ENCODE data around the gene CLDN6. TPM values are rescaled to one million over a fixed set of nuclear protein-coding genes. Genes with fewer than 3 reads are reported as not detected.

The CLDN6 gene, protein sequence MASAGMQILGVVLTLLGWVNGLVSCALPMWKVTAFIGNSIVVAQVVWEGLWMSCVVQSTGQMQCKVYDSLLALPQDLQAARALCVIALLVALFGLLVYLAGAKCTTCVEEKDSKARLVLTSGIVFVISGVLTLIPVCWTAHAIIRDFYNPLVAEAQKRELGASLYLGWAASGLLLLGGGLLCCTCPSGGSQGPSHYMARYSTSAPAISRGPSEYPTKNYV
- total RNA-seq = 0.28 TPM
- polyA plus RNA-seq = 0.48 TPM
- long read RNA-seq, donor 1 = 0 reads
- long read RNA-seq, donor 2 = 0 reads
- long read RNA-seq, donor 3 = 0 reads
- long read RNA-seq, donor 4 = 0 reads
- long read RNA-seq, donor 5, partial matches to known transcripts = 0 of 1 reads
- long read RNA-seq, donor 5, other reads (novel, unspliced or antisense) = 0 of 1 reads
- long read RNA-seq, donor 6 = 0 reads
- long read RNA-seq, donor 7 = 0 reads
- long read RNA-seq, donor 8 = 0 reads
- long read RNA-seq, donor 9 = 0 reads
- long read RNA-seq, donor 10, partial matches to known transcripts = 0 of 1 reads
- long read RNA-seq, donor 10, other reads (novel, unspliced or antisense) = 0 of 1 reads

- Histone ChIP-seq H3K4me1 (ENCODE audit: control insufficient read depth in 2 of 2, insufficient read depth in 2 of 2, low read length in 2 of 2) (peaks cover 30 to 45% of the 10 kb centered on the region in 2 donors), H3K27me3 (ENCODE audit: control insufficient read depth in 2 of 2, insufficient read depth in 1 of 2, low read length in 1 of 2) (peaks cover 50 to 94% of the 10 kb centered on the region in 2 donors), H3K9me3 (ENCODE audit: control insufficient read depth in 2 of 2, insufficient read depth in 1 of 2, low read length in 1 of 2) (peaks cover 0 to 12% of the 10 kb centered on the region in 2 donors), H3K4me3 (ENCODE audit: low read length in 2 of 2) (no peak within 1 kb of the TSS), H3K36me3 (ENCODE audit: control insufficient read depth in 2 of 2, insufficient read depth in 2 of 2, low read length in 1 of 2) (no peaks in the 10 kb centered on the region), H3K27ac (ENCODE audit: low read depth in 1 of 2, low read length in 1 of 2) (no peak within 1 kb of the TSS)
- 24% methylated on average over 52 of the region's 52 CpGs for WGBS
- DNase-seq (ENCODE audit: low read depth in 6 of 9, low spot score in 9 of 9) = no peak
These were observed at the start of gene CLDN6 for GRCh38 chr16:3017794-3018506. Gene CLDN6 (minus strand): TSS chr16:3018183. CDS start chr16:3016021, 2,162 bp downstream.

DNA sequence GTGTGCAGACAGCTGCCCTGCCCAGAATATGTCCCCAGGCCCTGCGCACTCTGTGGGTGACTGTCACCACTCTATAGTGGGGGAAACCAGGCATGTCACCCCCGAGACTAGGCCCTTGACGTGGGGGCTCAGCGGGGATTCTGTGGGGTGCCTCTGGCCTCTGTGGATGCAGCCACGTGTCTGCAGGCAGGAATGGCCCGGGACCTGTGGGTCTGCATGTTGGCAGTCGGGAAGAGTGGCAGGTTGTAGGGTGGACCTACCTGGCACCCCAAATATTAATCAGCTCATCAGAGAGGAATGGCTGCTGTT is 48.4 kb upstream of the CLDN6 start:
- Histone ChIP-seq H3K27ac (ENCODE audit: low read depth in 1 of 2, low read length in 1 of 2) (peak overlapping the region; percentile 38 to 51), H3K27me3 (ENCODE audit: control insufficient read depth in 2 of 2, insufficient read depth in 1 of 2, low read length in 1 of 2) (no peaks in the 10 kb centered on the region), H3K4me1 (ENCODE audit: control insufficient read depth in 2 of 2, insufficient read depth in 2 of 2, low read length in 2 of 2) (peaks cover 32 to 70% of the 10 kb centered on the region in 2 donors), H3K4me3 (ENCODE audit: low read length in 2 of 2) (peak overlapping the region; percentile 50 to 83), H3K9me3 (ENCODE audit: control insufficient read depth in 2 of 2, insufficient read depth in 1 of 2, low read length in 1 of 2) (no peaks in the 10 kb centered on the region), H3K36me3 (ENCODE audit: control insufficient read depth in 2 of 2, insufficient read depth in 2 of 2, low read length in 1 of 2) (peaks cover 13 to 19% of the 10 kb centered on the region in 2 donors)
- DNase-seq (ENCODE audit: low read depth in 6 of 9, low spot score in 9 of 9) = no peak
- 89% methylated on average over 7 of the region's 7 CpGs for WGBS

DNA sequence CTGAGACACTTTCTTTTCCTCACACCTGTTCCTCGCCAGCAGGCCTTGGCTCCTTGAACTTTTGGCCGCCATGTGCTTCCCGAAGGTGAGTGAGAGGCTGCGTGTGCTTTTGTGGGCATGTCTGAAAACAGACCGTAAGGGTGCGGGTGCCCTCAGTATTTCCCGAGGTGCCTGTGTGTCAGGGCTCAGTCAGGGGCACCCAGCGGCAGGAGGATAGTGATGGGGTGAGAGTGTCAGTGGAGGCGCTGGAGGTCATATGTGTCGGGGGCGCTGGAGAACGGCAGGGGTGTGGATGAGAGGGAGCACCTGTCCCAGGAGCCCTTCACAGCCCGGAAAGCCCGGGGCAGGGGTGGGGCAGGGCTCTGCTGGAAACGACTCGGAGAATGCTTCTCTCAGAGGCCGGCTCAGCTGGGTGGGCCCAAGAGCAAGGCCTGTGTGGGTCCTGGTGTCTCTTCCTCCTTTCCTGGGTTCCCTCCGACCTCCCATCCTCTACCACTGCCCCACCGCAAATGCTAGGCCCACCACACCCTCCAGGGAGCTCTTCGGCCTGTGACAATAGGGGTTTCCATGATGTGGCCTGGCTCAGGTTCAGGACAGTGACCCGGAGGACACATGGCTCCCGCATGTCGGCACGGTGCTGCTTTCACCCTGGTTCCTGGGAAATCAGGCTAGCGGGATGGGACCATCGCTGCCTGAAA is 47.9 kb upstream of the CLDN6 start:
- peaks cover 13 to 19% of the 10 kb centered on the region in 2 donors for H3K36me3 ChIP-seq (ENCODE audit: control insufficient read depth in 2 of 2, insufficient read depth in 2 of 2, low read length in 1 of 2)
- 85% methylated on average over 26 of the region's 26 CpGs for WGBS
- no peaks in the 10 kb centered on the region for H3K27me3 ChIP-seq (ENCODE audit: control insufficient read depth in 2 of 2, insufficient read depth in 1 of 2, low read length in 1 of 2)
- H3K27ac ChIP-seq (ENCODE audit: low read depth in 1 of 2, low read length in 1 of 2) = peak overlapping the region; percentile 51 to 64
- no peaks in the 10 kb centered on the region for H3K9me3 ChIP-seq (ENCODE audit: control insufficient read depth in 2 of 2, insufficient read depth in 1 of 2, low read length in 1 of 2)
- no peak for DNase-seq (ENCODE audit: low read depth in 6 of 9, low spot score in 9 of 9)
- H3K4me3 ChIP-seq (ENCODE audit: low read length in 2 of 2) = peak overlapping the region; percentile 50 to 83
- H3K4me1 ChIP-seq (ENCODE audit: control insufficient read depth in 2 of 2, insufficient read depth in 2 of 2, low read length in 2 of 2) = peaks cover 27 to 67% of the 10 kb centered on the region in 2 donors

DNA sequence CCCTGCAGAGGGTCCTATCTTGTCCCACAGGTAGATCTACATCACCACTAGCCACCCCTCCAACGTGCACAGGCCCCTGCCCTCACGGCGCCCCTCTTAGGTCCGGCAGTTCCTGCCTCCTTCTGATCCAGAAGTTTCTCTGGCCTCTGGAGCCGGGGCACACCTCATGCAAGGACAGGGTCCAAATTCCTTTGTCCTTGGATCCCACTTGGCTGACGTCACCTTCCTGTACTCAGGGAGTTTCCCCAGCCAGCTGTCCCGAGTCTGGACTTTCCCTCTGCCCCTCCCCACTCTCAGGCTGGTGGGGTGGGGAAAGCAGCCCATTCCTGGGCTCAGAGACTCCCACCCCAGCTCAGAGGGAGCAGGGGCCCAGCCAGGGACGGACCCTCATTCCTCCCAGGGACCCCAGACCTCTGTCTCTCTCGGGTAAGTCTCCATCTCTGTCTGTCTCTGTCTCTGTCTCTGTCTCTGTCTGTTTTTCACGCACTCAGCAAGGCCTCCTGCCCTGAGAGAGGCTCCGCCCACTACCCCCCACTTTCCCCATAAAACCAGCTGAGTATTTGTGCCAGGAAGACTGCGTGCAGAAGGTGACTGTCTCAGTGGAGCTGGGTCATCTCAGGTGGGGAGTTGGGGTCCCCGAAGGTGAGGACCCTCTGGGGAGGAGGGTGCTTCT is 47.2 kb upstream of the CLDN6 start, which contains the start of gene IL32:
IL32 (plus strand) TSS at position 572 of the 673 bp plus-strand sequence. CDS start 172 bp downstream, outside the sequence.
- peak in 4 of 9 donors; percentile 55 to 77 (median 70) for DNase-seq (ENCODE audit: low read depth in 6 of 9, low spot score in 9 of 9)
- Histone ChIP-seq H3K9me3 (ENCODE audit: control insufficient read depth in 2 of 2, insufficient read depth in 1 of 2, low read length in 1 of 2) (no peaks in the 10 kb centered on the region), H3K27me3 (ENCODE audit: control insufficient read depth in 2 of 2, insufficient read depth in 1 of 2, low read length in 1 of 2) (no peaks in the 10 kb centered on the region), H3K36me3 (ENCODE audit: control insufficient read depth in 2 of 2, insufficient read depth in 2 of 2, low read length in 1 of 2) (peaks cover 13 to 19% of the 10 kb centered on the region in 2 donors), H3K4me1 (ENCODE audit: control insufficient read depth in 2 of 2, insufficient read depth in 2 of 2, low read length in 2 of 2) (peaks cover 27 to 64% of the 10 kb centered on the region in 2 donors), H3K27ac (ENCODE audit: low read depth in 1 of 2, low read length in 1 of 2) (peak within 1 kb of the TSS; percentile 51 to 64), H3K4me3 (ENCODE audit: low read length in 2 of 2) (peak within 1 kb of the TSS; percentile 50 to 83)
- WGBS = 82% methylated on average over 13 of the region's 13 CpGs

GRCh38 chr16:3063625-3064386 is 45.8 kb upstream of the CLDN6 start:
- Histone ChIP-seq H3K4me1 (ENCODE audit: control insufficient read depth in 2 of 2, insufficient read depth in 2 of 2, low read length in 2 of 2) (peaks cover 34 to 64% of the 10 kb centered on the region in 2 donors), H3K4me3 (ENCODE audit: low read length in 2 of 2) (no peak overlapping the region), H3K9me3 (ENCODE audit: control insufficient read depth in 2 of 2, insufficient read depth in 1 of 2, low read length in 1 of 2) (no peaks in the 10 kb centered on the region), H3K27ac (ENCODE audit: low read depth in 1 of 2, low read length in 1 of 2) (no peak overlapping the region), H3K36me3 (ENCODE audit: control insufficient read depth in 2 of 2, insufficient read depth in 2 of 2, low read length in 1 of 2) (peaks cover 3 to 12% of the 10 kb centered on the region in 2 donors), H3K27me3 (ENCODE audit: control insufficient read depth in 2 of 2, insufficient read depth in 1 of 2, low read length in 1 of 2) (no peaks in the 10 kb centered on the region)
- WGBS = 98% methylated on average over 8 of the region's 8 CpGs
- DNase-seq (ENCODE audit: low read depth in 6 of 9, low spot score in 9 of 9) = no peak

DNA sequence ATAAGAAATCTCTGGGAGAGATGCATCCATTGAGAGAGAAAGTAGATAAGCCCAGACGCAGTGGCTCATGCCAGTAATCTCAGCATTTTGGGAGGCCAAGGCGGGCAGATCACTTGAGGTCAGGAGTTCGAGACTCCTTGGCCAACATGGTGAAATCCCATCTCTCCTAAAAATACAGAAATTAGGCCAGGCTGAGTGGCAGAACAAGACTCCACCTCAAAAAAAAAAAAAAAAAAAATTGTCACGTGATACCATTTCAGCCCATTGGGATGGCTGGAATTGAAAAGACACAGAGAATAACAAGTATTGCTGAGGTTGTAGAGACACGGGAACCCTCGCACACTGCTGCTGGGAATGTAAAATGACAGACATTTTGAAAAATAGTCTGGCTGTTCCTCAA is 44.6 kb upstream of the CLDN6 start:
- Histone ChIP-seq H3K27me3 (ENCODE audit: control insufficient read depth in 2 of 2, insufficient read depth in 1 of 2, low read length in 1 of 2) (peaks cover 0 to 5% of the 10 kb centered on the region in 2 donors), H3K27ac (ENCODE audit: low read depth in 1 of 2, low read length in 1 of 2) (no peak overlapping the region), H3K4me3 (ENCODE audit: low read length in 2 of 2) (no peak overlapping the region), H3K9me3 (ENCODE audit: control insufficient read depth in 2 of 2, insufficient read depth in 1 of 2, low read length in 1 of 2) (no peaks in the 10 kb centered on the region), H3K36me3 (ENCODE audit: control insufficient read depth in 2 of 2, insufficient read depth in 2 of 2, low read length in 1 of 2) (peaks cover 0 to 2% of the 10 kb centered on the region in 2 donors), H3K4me1 (ENCODE audit: control insufficient read depth in 2 of 2, insufficient read depth in 2 of 2, low read length in 2 of 2) (peaks cover 32 to 61% of the 10 kb centered on the region in 2 donors)
- 98% methylated on average over 6 of the region's 6 CpGs for WGBS
- no peak for DNase-seq (ENCODE audit: low read depth in 6 of 9, low spot score in 9 of 9)

DNA sequence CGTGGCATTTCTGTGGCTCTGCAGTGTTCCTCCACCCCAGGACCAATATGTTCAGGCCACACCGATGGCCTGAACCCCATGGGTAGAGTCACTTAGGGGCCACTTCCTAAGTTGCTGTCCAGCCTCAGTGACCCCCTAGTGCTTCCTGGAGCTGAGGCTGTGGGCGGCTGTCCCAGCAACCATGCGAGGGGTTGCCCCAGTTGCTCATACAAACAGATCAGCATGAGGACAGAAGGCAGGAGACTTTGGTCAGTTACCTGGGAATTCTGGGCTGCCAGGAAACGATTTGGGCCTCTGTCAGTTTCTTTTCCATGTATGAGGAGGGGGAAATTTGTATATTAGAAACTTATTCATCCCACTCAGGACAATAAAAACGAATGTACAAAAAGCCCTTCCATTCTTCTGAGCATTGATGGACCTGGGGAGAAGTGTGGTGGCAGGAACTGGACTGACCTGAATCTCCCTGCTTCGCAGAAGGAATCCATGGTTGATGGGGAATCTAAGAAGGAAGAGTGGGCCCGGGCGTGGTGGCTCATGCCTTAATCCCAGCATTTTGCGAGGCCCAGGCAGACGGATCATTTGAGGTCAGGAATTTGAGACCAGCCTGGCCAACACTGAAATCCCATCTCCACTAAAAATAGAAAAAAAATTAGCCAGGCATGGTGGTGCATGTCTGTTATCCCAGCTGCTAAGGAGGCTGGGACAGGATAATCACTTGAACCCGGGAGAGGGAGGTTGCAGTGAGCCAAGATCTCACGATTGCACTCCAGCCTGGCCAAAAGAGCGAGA is 42.5 kb upstream of the CLDN6 start:
- H3K4me3 ChIP-seq (ENCODE audit: low read length in 2 of 2) = no peak overlapping the region
- no peak for DNase-seq (ENCODE audit: low read depth in 6 of 9, low spot score in 9 of 9)
- 90% methylated on average over 14 of the region's 14 CpGs for WGBS
- no peak overlapping the region for H3K27ac ChIP-seq (ENCODE audit: low read depth in 1 of 2, low read length in 1 of 2)
- H3K27me3 ChIP-seq (ENCODE audit: control insufficient read depth in 2 of 2, insufficient read depth in 1 of 2, low read length in 1 of 2) = peaks cover 0 to 5% of the 10 kb centered on the region in 2 donors
- H3K4me1 ChIP-seq (ENCODE audit: control insufficient read depth in 2 of 2, insufficient read depth in 2 of 2, low read length in 2 of 2) = peaks cover 30 to 49% of the 10 kb centered on the region in 2 donors
- H3K36me3 ChIP-seq (ENCODE audit: control insufficient read depth in 2 of 2, insufficient read depth in 2 of 2, low read length in 1 of 2) = peaks cover 0 to 8% of the 10 kb centered on the region in 2 donors
- H3K9me3 ChIP-seq (ENCODE audit: control insufficient read depth in 2 of 2, insufficient read depth in 1 of 2, low read length in 1 of 2) = no peaks in the 10 kb centered on the region
